Osteoblast (primary cell): Measurements from ENCODE around the gene FUT3. TPM values are rescaled to one million over a fixed set of nuclear protein-coding genes. Genes with fewer than 3 reads are reported as not detected.

ENCODE experiments used
- DNase-seq: peaks from one replicate; pipeline ENCODE4 v3.0.0; 2011; ENCODE audit warnings: low spot score, mixed read lengths; ENCODE audit not compliant: insufficient read length; ENCODE audit errors: missing footprints
- H2AFZ ChIP-seq: 2 replicates; pipeline ENCODE4 v1.6.0; 2011; ENCODE audit warnings: mild to moderate bottlenecking, low read length
- H3K27ac ChIP-seq: 2 replicates; pipeline ENCODE4 v1.5.1; 2011; ENCODE audit warnings: mild to moderate bottlenecking, low read depth, low read length, moderate library complexity
- H3K27me3 ChIP-seq: 2 replicates; pipeline ENCODE4 v1.6.0; 2012; ENCODE audit warnings: mild to moderate bottlenecking, control low read depth, inconsistent platforms, low read length, moderate library complexity; ENCODE audit not compliant: insufficient read depth
- H3K36me3 ChIP-seq: 2 replicates; pipeline ENCODE4 v1.5.1; 2011; ENCODE audit warnings: mild to moderate bottlenecking, low read length, control low read depth, moderate library complexity; ENCODE audit not compliant: insufficient read depth
- H3K4me1 ChIP-seq: 2 replicates; pipeline ENCODE4 v1.5.1; 2011; ENCODE audit warnings: mild to moderate bottlenecking, low read length, control low read depth, moderate library complexity; ENCODE audit not compliant: insufficient read depth
- H3K4me2 ChIP-seq: 2 replicates; pipeline ENCODE4 v1.6.0; 2011; ENCODE audit warnings: mild to moderate bottlenecking, low read length; ENCODE audit not compliant: insufficient read depth
- H3K4me3 ChIP-seq: fragments of 200-600 bp; sonication (generic); 3 replicates; pipeline ENCODE4 v1.5.1; 2012; ENCODE audit warnings: mild to moderate bottlenecking, low read length, inconsistent platforms; ENCODE audit not compliant: insufficient read depth
- H3K79me2 ChIP-seq: 2 replicates; pipeline ENCODE4 v1.6.0; 2012; ENCODE audit warnings: mild to moderate bottlenecking, low read length, control low read depth, inconsistent platforms; ENCODE audit not compliant: insufficient read depth
- H3K9me3 ChIP-seq: 2 replicates; pipeline ENCODE4 v1.5.1; 2011; ENCODE audit warnings: low read depth, low read length, control low read depth
- H4K20me1 ChIP-seq: 2 replicates; pipeline ENCODE4 v1.6.0; 2012; ENCODE audit warnings: mild to moderate bottlenecking, low read length, control low read depth; ENCODE audit not compliant: insufficient read depth
- CTCF ChIP-seq: IDR thresholded peaks from 2 replicates; pipeline ENCODE4 v1.5.1; 2011; ENCODE audit warnings: mild to moderate bottlenecking, low read depth, low read length, moderate library complexity; ENCODE audit errors: extremely low read depth
- total RNA-seq: library from RNA; depleted of rRNA; stranded (reverse); fragments of >200 nt; gene quantifications from 2 replicates; pipeline ENCODE4 v1.2.3, GENCODE V29; 2012

The FUT3 gene
- total RNA-seq, 1 donor, result not detected

GRCh38 chr19:5814123-5814851, 37.0 kb downstream of the FUT3 start:
- Histone ChIP-seq H2AFZ (no peak overlapping the region), H4K20me1 (no peaks in the 10 kb centered on the region), H3K4me3 (no peak overlapping the region), H3K27me3 (peaks cover 14% of the 10 kb centered on the region), H3K79me2 (no peaks in the 10 kb centered on the region), H3K9me3 (no peaks in the 10 kb centered on the region), H3K36me3 (no peaks in the 10 kb centered on the region), H3K4me2 (no peak overlapping the region), H3K4me1 (no peaks in the 10 kb centered on the region), H3K27ac (no peak overlapping the region)
- TF ChIP-seq CTCF, result no peak
- DNase-seq, result peak; percentile 69

GRCh38 chr19:5811117-5811516, 40.1 kb downstream of the FUT3 start:
- H3K4me2 ChIP-seq, result no peak overlapping the region
- H3K79me2 ChIP-seq, result no peaks in the 10 kb centered on the region
- H3K36me3 ChIP-seq, result no peaks in the 10 kb centered on the region
- no peaks in the 10 kb centered on the region for H4K20me1 ChIP-seq
- no peak for TF ChIP-seq CTCF
- no peak overlapping the region for H3K27ac ChIP-seq
- no peak overlapping the region for H2AFZ ChIP-seq
- no peak overlapping the region for H3K4me3 ChIP-seq
- peaks cover 19% of the 10 kb centered on the region for H3K27me3 ChIP-seq
- H3K9me3 ChIP-seq, result no peaks in the 10 kb centered on the region
- no peaks in the 10 kb centered on the region for H3K4me1 ChIP-seq
- no peak for DNase-seq

- peaks cover 26% of the 10 kb centered on the region for H3K27me3 ChIP-seq
- no peak overlapping the region for H3K4me2 ChIP-seq
- no peaks in the 10 kb centered on the region for H3K9me3 ChIP-seq
- no peak for DNase-seq
- no peak for TF ChIP-seq CTCF
- no peaks in the 10 kb centered on the region for H3K79me2 ChIP-seq
- H3K4me3 ChIP-seq, result no peak overlapping the region
- H3K4me1 ChIP-seq, result no peaks in the 10 kb centered on the region
- H4K20me1 ChIP-seq, result no peaks in the 10 kb centered on the region
- H3K36me3 ChIP-seq, result no peaks in the 10 kb centered on the region
- H3K27ac ChIP-seq, result no peak overlapping the region
- H2AFZ ChIP-seq, result no peak overlapping the region
Observed at GRCh38 chr19:5809469-5809868, 41.8 kb downstream of the FUT3 start.

GRCh38 chr19:5809053-5809452, 42.2 kb downstream of the FUT3 start:
- no peak overlapping the region for H3K27ac ChIP-seq
- no peak for DNase-seq
- H4K20me1 ChIP-seq, result no peaks in the 10 kb centered on the region
- H3K4me1 ChIP-seq, result no peaks in the 10 kb centered on the region
- no peaks in the 10 kb centered on the region for H3K79me2 ChIP-seq
- H2AFZ ChIP-seq, result no peak overlapping the region
- no peaks in the 10 kb centered on the region for H3K36me3 ChIP-seq
- TF ChIP-seq CTCF, result no peak
- H3K4me3 ChIP-seq, result no peak overlapping the region
- H3K9me3 ChIP-seq, result no peaks in the 10 kb centered on the region
- H3K4me2 ChIP-seq, result no peak overlapping the region
- H3K27me3 ChIP-seq, result peaks cover 25% of the 10 kb centered on the region
